GM12878 (cell line): ENCODE measurements around the gene SLC11A2. TPM values are rescaled to one million over a fixed set of nuclear protein-coding genes. Genes with fewer than 3 reads are reported as not detected.

Experiments
- ATAC-seq: fragments of 200-7000 bp; cut with Tn5 transposase; 3 replicates; pipeline ENCODE4 v1.9.1; 2020; ENCODE audit warnings: mild to moderate bottlenecking, moderate library complexity
- BruUV-seq: library from RNA; stranded (reverse); fragments of 400-500 nt; replicated peaks from 2 replicates; lab custom pipeline; 2021; lab: Mats Ljungman, UMichigan
- CTCF ChIA-PET: fragments of 300-600 bp; sonication (Branson Sonifier 250); formaldehyde crosslinking; extraction: SDS; loops from one replicate; lab custom pipeline; 2021; ENCODE audit warnings: inconsistent platforms; lab: Yijun Ruan, JAX
- POLR2A ChIA-PET: fragments of 350-600 bp; formaldehyde crosslinking; extraction: SDS; loops from one replicate; lab custom pipeline; 2021; ENCODE audit warnings: inconsistent platforms; lab: Charles Lee
- RAD21 ChIA-PET: fragments of 300-600 bp; sonication (Branson Sonifier 250); formaldehyde crosslinking; loops from one replicate; lab custom pipeline; 2023; ENCODE audit warnings: antibody characterized with exemption; ENCODE audit not compliant: unreplicated experiment; lab: Charles Lee
- SMC1A ChIA-PET: fragments of 300-600 bp; sonication (Branson Sonifier 250); formaldehyde crosslinking; loops from one replicate; lab custom pipeline; 2023; ENCODE audit not compliant: unreplicated experiment, uncharacterized antibody; lab: Charles Lee
- DNase-seq: peaks from one replicate; pipeline ENCODE4 v3.0.0-alpha.2; 2011; ENCODE audit warnings: low read depth, low spot score
- FAIRE-seq: peaks from 3 replicates; lab custom pipeline; 2011; peaks lifted over from hg19 to GRCh38; lab: Jason Lieb, UNC
- H2AFZ ChIP-seq: 2 replicates; pipeline ENCODE4 v1.6.0; 2011; ENCODE audit warnings: low read depth, low read length, control low read depth; ENCODE audit not compliant: control insufficient read depth
- H3K27ac ChIP-seq: 2 replicates; pipeline ENCODE4 v1.5.1; 2011; ENCODE audit warnings: control low read depth; ENCODE audit not compliant: control insufficient read depth, insufficient read depth
- H3K27me3 ChIP-seq, 2 experiments: replicated peaks in 1 of 2; 2 replicates each; pipeline versions ENCODE4 v1.6.0 to v1.6.1; 2011; ENCODE audit warnings: low read length in 1 of 2; ENCODE audit not compliant: control insufficient read depth in 2 of 2, insufficient read depth in 2 of 2
- H3K36me3 ChIP-seq, 2 experiments: 2 replicates each; pipeline ENCODE4 v1.5.1; 2011; ENCODE audit warnings: low read length in 1 of 2; ENCODE audit not compliant: control insufficient read depth in 2 of 2, insufficient read depth in 2 of 2
- H3K4me1 ChIP-seq: 2 replicates; pipeline ENCODE4 v1.6.1; 2011; ENCODE audit warnings: mild to moderate bottlenecking, low read length, moderate library complexity, mixed read lengths; ENCODE audit not compliant: control insufficient read depth, insufficient read depth
- H3K4me2 ChIP-seq: 2 replicates; pipeline ENCODE4 v1.6.0; 2011; ENCODE audit warnings: control low read depth; ENCODE audit not compliant: control insufficient read depth, insufficient read depth
- H3K4me3 ChIP-seq: fragments of 200-600 bp; sonication (generic); 2 replicates; pipeline ENCODE4 v1.5.1; 2016
- H3K79me2 ChIP-seq: 2 replicates; pipeline ENCODE4 v1.6.0; 2011; ENCODE audit warnings: low read length; ENCODE audit not compliant: control insufficient read depth, insufficient read depth
- H3K9ac ChIP-seq: 2 replicates; pipeline ENCODE4 v1.8.0; 2011; ENCODE audit warnings: low read length, control low read depth, mixed read lengths; ENCODE audit not compliant: control insufficient read depth, insufficient read depth
- H3K9me3 ChIP-seq: replicated peaks from 3 replicates; pipeline ENCODE4 v1.5.1; 2011; ENCODE audit warnings: mild to moderate bottlenecking, low read length; ENCODE audit not compliant: control insufficient read depth, insufficient read depth
- H4K20me1 ChIP-seq: 2 replicates; pipeline ENCODE4 v1.6.0; 2011; ENCODE audit not compliant: control insufficient read depth, insufficient read depth
- CBX3 ChIP-seq: fragments of 200-600 bp; sonication (generic); IDR thresholded peaks from 2 replicates; pipeline ENCODE4 v1.6.1; 2016; ENCODE audit warnings: low read depth, borderline replicate concordance
- CHD2 ChIP-seq: IDR thresholded peaks from 2 replicates; pipeline ENCODE4 v1.6.1; 2011; ENCODE audit warnings: low read depth, low read length, improper control_type of control experiment, borderline replicate concordance
- CHD4 ChIP-seq: fragments of 200-600 bp; sonication (generic); IDR thresholded peaks from 2 replicates; pipeline ENCODE4 v1.6.1; 2016; ENCODE audit warnings: mild to moderate bottlenecking
- EED ChIP-seq: sonication (generic); IDR thresholded peaks from 2 replicates; pipeline ENCODE4 v1.6.1; 2016; ENCODE audit warnings: antibody characterized with exemption, low read depth
- JUND ChIP-seq: IDR thresholded peaks from 2 replicates; pipeline ENCODE4 v1.6.1; 2012; ENCODE audit warnings: low read depth, mild to moderate bottlenecking, low read length, improper control_type of control experiment, moderate library complexity
- KDM1A ChIP-seq: fragments of 200-600 bp; sonication (generic); IDR thresholded peaks from 2 replicates; pipeline ENCODE4 v1.6.1; 2016; ENCODE audit warnings: borderline replicate concordance
- MYC ChIP-seq: IDR thresholded peaks from 2 replicates; pipeline ENCODE4 v1.6.1; 2011; ENCODE audit warnings: mild to moderate bottlenecking, low read length, moderate library complexity, inconsistent platforms; ENCODE audit not compliant: insufficient read depth, insufficient replicate concordance, insufficient read length, severe bottlenecking
- NKRF ChIP-seq: fragments of 450-650 bp; conservative IDR thresholded peaks from 2 replicates; pipeline ENCODE4 v1.6.1; 2017; ENCODE audit warnings: mild to moderate bottlenecking, moderate library complexity
- NR2F1 ChIP-seq: fragments of 450-650 bp; conservative IDR thresholded peaks from 2 replicates; pipeline ENCODE4 v1.6.1; 2017; ENCODE audit warnings: mild to moderate bottlenecking
- POLR2AphosphoS5 ChIP-seq: IDR thresholded peaks from 2 replicates; pipeline ENCODE4 v1.6.1; 2011; ENCODE audit warnings: mild to moderate bottlenecking, low read length, inconsistent platforms
- PRDM15 ChIP-seq: fragments of 450-650 bp; formaldehyde crosslinking; IDR thresholded peaks from 2 replicates; pipeline ENCODE4 v1.4.0; 2020; ENCODE audit warnings: mild to moderate bottlenecking, moderate library complexity
- RUNX3 ChIP-seq: IDR thresholded peaks from 2 replicates; pipeline ENCODE4 v1.6.1; 2012; ENCODE audit warnings: low read length, inconsistent platforms
- SP1 ChIP-seq: IDR thresholded peaks from one replicate; pipeline ENCODE4 v1.6.1; 2011; ENCODE audit warnings: low read depth, low read length
- TARDBP ChIP-seq: IDR thresholded peaks from 2 replicates; pipeline ENCODE4 v1.6.1; 2016; ENCODE audit warnings: borderline replicate concordance
- ZNF622 ChIP-seq: fragments of 450-650 bp; IDR thresholded peaks from 2 replicates; pipeline ENCODE4 v1.6.1; 2017; ENCODE audit warnings: mild to moderate bottlenecking, inconsistent platforms
- ZSCAN29 ChIP-seq: fragments of 450-650 bp; IDR thresholded peaks from 2 replicates; pipeline ENCODE4 v1.6.1; 2017; ENCODE audit warnings: mild to moderate bottlenecking, moderate library complexity
- WGBS: methylation state at CpG from one replicate; pipeline ENCODE4 v1.1.6; 2016; ENCODE audit warnings: low lambda C conversion rate; ENCODE audit not compliant: insufficient replicate concordance, insufficient coverage; ENCODE audit errors: missing lambda C conversion rate; 5-methylcytosine and 5-hydroxymethylcytosine counted together
- in situ Hi-C: fragments of 300-500 bp; cut with MboI; formaldehyde crosslinking; loops from 9 replicates; pipeline ENCODE4 v1.14.3; 2018; ENCODE audit warnings: mixed read lengths
- intact Hi-C: fragments of 100-400 bp; cut with micrococcal nuclease; formaldehyde crosslinking; loops from one replicate; pipeline ENCODE4 v1.14.2; 2022; ENCODE audit not compliant: unreplicated experiment
- polyA plus RNA-seq, 11 experiments: library from polyadenylated mRNA; depleted of rRNA in 4 of 11; unstranded in 6 of 11; stranded (reverse) in 5 of 11; fragments of >200 nt; fragmentation: Nextera tagmentation in 4 of 11; fragmentation: Illumina TruSeq in 1 of 11; extraction: Ambion mirVana in 4 of 11; extraction: Trizol in 1 of 11; gene quantifications; 1 replicate in 1 of 11; 2 replicates in 10 of 11; pipeline versions ENCODE4 v1.2.1 to v1.2.3, GENCODE V29; 2011 to 2016; ENCODE audit warnings: inconsistent platforms in 2 of 11, missing spikeins in 2 of 11, low read depth in 1 of 11
- total RNA-seq, 4 experiments: library from RNA; depleted of rRNA in 3 of 4; stranded (reverse); fragments of >200 nt in 3 of 4; fragmentation: Illumina TruSeq in 1 of 4; extraction: Trizol in 1 of 4; gene quantifications; 2 replicates each; pipeline versions ENCODE4 v1.2.1 to v1.2.3, GENCODE V29; 2013 to 2021
- TF ChIP-seq, protein P1 (sequence below): fragments of 450-650 bp; formaldehyde crosslinking; IDR thresholded peaks from 2 replicates; pipeline ENCODE4 v1.4.0; 2022; ENCODE audit warnings: mild to moderate bottlenecking, moderate library complexity

The SLC11A2 gene
- total and polyA plus RNA-seq, 10 of the 15 experiments (the other 5 are each of a cell fraction or from before 2014, with no cell fraction given): 6.2 to 29.4 (median 15.6) TPM

- H3K9ac ChIP-seq: no peak overlapping the region
- no peak overlapping the region for H2AFZ ChIP-seq
- in situ Hi-C loops (no loop called here), intact Hi-C loops (no loop called here)
- no peak overlapping the region for H3K27ac ChIP-seq
- RAD21 ChIA-PET: no interaction called here
- FAIRE-seq: no peak
- no peak for DNase-seq
- SMC1A ChIA-PET: no interaction called here
- 84% methylated on average over 7 of the region's 7 CpGs for WGBS
- H3K36me3 ChIP-seq: peaks cover 4 to 15% of the 10 kb centered on the region in 2 experiments
- H3K27me3 ChIP-seq: no peaks in the 10 kb centered on the region
- H3K79me2 ChIP-seq: no peaks in the 10 kb centered on the region
- BruUV-seq: no TSS peak
- no peak overlapping the region for H3K4me2 ChIP-seq
- H3K4me1 ChIP-seq: no peaks in the 10 kb centered on the region
- no peak for ATAC-seq
- H3K9me3 ChIP-seq: no peaks in the 10 kb centered on the region
- no peak overlapping the region for H3K4me3 ChIP-seq
- H4K20me1 ChIP-seq: no peaks in the 10 kb centered on the region
- POLR2A ChIA-PET: no interaction called here
- CTCF ChIA-PET: no interaction called here
- TF ChIP-seq JUND (no peak), MYC (no peak), NKRF (no peak), TARDBP (no peak), RUNX3 (no peak), POLR2AphosphoS5 (no peak), KDM1A (no peak), NR2F1 (no peak), PRDM15 (no peak), CBX3 (no peak), EED (no peak), CHD4 (no peak), ZNF622 (no peak), SP1 (no peak), CHD2 (no peak), ZSCAN29 (no peak)
- TF ChIP-seq, protein P1, sequence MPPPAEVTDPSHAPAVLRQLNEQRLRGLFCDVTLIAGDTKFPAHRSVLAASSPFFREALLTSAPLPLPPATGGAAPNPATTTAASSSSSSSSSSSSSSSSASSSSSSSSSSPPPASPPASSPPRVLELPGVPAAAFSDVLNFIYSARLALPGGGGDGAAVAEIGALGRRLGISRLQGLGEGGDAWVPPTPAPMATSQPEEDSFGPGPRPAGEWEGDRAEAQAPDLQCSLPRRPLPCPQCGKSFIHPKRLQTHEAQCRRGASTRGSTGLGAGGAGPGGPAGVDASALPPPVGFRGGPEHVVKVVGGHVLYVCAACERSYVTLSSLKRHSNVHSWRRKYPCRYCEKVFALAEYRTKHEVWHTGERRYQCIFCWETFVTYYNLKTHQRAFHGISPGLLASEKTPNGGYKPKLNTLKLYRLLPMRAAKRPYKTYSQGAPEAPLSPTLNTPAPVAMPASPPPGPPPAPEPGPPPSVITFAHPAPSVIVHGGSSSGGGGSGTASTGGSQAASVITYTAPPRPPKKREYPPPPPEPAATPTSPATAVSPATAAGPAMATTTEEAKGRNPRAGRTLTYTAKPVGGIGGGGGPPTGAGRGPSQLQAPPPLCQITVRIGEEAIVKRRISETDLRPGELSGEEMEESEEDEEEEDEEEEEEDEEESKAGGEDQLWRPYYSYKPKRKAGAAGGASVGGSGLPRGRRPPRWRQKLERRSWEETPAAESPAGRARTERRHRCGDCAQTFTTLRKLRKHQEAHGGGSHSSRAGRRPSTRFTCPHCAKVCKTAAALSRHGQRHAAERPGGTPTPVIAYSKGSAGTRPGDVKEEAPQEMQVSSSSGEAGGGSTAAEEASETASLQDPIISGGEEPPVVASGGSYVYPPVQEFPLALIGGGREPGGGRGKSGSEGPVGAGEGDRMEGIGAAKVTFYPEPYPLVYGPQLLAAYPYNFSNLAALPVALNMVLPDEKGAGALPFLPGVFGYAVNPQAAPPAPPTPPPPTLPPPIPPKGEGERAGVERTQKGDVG (CRISPR knock-in tag): no peak
Measured at GRCh38 chr12:51000245-51000644, 25.9 kb downstream of the SLC11A2 start.
